A549 (cell line): Measurements from ENCODE around the gene NEDD9.
A peak's percentile ranks its signal among the peaks of the same experiment; 100 is the strongest.

ENCODE experiments used
- CEBPB ChIP-seq, 2 experiments: fragments of >200 bp in 1 of 2; sonication (Bioruptor Twin) in 1 of 2; formaldehyde crosslinking in 1 of 2; IDR thresholded peaks; 2 replicates each; pipeline ENCODE4 v1.6.1; 2012 to 2016
- POLR2A ChIP-seq: IDR thresholded peaks from 2 replicates; pipeline ENCODE4 v1.6.1; 2012; ENCODE audit warnings: mild to moderate bottlenecking, low read length
- RAD21 ChIP-seq, 2 experiments: fragments of >200 bp in 1 of 2; sonication (Bioruptor Twin) in 1 of 2; formaldehyde crosslinking in 1 of 2; IDR thresholded peaks in 1 of 2; conservative IDR thresholded peaks in 1 of 2; 2 replicates in 1 of 2; 3 replicates in 1 of 2; pipeline ENCODE4 v1.6.1; 2012 to 2018; ENCODE audit warnings: inconsistent platforms in 1 of 2
- RFX5 ChIP-seq: fragments of 450-650 bp; IDR thresholded peaks from 2 replicates; pipeline ENCODE4 v1.7.1; 2014; ENCODE audit warnings: antibody characterized with exemption, mild to moderate bottlenecking, moderate library complexity
- TF ChIP-seq, protein P1 (sequence below): fragments of >200 bp; sonication (Bioruptor Twin); formaldehyde crosslinking; IDR thresholded peaks from 3 replicates; pipeline ENCODE4 v1.5.1; 2016

DNA sequence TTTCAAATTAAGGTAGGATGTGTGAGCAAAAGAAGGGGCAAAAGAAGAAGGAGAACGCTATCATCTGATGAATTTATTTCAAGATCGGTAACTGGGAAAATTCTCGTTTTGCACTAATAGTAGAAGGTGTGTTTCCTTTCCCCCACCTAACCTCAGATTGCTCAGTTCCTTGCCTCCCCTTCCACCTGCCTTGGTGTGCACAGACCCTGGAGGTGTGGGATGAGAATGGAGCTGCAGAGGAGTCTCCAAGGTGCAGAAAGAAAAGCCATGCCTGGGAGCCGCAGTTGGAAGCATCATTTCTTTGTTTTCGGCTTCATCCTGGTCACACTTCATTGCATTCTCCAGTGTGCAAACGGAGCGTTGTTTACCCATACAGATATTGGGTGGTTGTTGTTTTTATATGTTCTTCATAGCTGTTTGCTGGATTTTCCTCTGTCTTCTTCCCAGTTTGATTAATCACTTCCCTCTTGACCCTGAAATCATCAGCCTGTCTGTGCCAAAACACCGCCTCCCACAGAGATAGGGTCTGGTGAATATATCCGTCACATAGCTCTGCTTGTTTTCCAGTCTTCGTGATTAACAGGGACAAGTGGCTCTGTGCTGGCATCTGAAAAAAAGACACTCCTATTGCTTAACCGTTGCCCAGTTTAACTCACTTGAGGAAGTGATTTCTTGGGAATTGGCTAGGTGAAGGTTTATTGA lies 40.2 kb upstream of the NEDD9 start:
- TF ChIP-seq RFX5 (no peak), RAD21 (conservative IDR thresholded peaks at IDR 0.05 in 1 of 2, IDR thresholded peaks at IDR 0.05 in 1 of 2) (no peak), CEBPB (IDR thresholded peaks at IDR 0.05) (peak in 1 of 2 experiments; percentile 50; a peak in 2 of 4 replicates), POLR2A (no peak)
- TF ChIP-seq, protein P1, sequence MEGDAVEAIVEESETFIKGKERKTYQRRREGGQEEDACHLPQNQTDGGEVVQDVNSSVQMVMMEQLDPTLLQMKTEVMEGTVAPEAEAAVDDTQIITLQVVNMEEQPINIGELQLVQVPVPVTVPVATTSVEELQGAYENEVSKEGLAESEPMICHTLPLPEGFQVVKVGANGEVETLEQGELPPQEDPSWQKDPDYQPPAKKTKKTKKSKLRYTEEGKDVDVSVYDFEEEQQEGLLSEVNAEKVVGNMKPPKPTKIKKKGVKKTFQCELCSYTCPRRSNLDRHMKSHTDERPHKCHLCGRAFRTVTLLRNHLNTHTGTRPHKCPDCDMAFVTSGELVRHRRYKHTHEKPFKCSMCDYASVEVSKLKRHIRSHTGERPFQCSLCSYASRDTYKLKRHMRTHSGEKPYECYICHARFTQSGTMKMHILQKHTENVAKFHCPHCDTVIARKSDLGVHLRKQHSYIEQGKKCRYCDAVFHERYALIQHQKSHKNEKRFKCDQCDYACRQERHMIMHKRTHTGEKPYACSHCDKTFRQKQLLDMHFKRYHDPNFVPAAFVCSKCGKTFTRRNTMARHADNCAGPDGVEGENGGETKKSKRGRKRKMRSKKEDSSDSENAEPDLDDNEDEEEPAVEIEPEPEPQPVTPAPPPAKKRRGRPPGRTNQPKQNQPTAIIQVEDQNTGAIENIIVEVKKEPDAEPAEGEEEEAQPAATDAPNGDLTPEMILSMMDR = no peak
